ENCODE measurements around the gene WSB1.
A peak's percentile ranks its signal among the peaks of the same experiment; 100 is the strongest.
"Not testable (repeated sequence)": the region's sequence is repeated elsewhere in the genome, so short reads cannot be mapped to it uniquely, and the experiment has no call there.

WSB1 gene

DNA sequence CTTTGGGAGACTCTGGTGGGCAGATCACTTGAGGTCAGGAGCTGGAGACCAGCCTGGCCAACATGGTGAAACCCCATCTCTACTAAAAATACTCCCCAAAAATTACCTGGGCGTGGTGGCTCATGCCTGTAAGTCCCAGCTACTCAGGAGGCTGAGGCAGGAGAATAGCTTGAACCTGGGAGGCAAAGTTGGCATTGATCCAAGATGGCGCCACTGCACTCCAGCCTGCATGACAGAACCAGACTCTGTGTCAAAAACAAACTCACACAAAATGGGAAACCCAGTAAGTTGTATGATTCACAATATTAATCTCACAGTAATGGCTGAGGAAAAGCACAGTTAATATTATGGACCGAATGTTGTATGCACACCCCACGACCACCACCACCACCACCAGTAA is 24.3 kb downstream of the WSB1 start:
- DNase-seq: no peak

DNA sequence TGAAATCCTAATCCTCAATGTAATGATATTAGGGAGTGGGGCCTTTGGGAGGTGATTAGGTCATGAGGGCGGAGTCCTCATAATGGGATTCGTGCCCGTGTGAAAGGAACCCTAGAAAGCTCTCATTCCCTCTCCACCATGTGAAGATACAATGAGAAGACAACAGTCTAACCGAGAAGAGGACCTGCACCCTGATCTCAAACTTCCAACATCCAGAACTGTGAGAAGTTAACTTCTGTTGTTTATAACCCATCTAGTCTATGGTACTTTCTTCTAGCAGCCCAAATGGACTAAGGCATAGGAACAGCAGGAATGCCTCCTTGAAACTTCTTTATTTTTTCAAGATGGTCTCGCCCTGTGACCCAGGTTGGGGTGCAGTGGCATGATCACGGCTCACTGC is 24.7 kb downstream of the WSB1 start:
- DNase-seq: no peak

DNA sequence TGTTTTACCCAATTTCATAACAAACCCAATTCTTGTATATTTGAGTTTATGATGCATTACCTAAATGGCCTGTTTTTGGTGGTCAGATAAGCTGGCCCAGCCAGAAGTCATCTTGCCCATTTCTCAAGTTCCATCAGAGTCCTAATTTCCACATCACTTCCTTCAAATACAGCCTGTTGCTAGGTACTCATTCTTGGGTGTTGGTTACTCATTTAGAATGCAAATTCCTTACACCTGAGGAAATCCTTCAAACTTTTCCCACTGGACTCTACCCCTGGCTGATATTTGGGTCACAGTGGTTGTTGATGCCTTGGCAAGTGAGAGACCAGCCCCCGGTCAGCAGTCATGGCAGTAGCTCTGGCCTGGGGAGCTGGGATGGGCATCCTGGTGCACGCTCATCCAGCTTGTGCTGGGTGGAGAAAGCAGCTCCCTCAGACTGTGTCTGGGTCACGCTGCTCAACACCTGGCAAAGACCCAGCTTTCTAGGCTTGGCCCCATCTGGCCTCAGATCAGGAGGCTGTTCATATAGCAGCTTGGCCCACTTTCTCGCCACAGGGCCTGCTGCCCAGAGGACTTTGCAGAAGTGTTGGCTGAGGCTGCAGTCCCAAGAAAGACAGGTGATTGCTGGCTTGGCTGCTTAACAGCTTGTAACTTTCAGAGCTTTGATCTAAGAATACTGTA is 25.8 kb downstream of the WSB1 start:
- no peak for DNase-seq

DNA sequence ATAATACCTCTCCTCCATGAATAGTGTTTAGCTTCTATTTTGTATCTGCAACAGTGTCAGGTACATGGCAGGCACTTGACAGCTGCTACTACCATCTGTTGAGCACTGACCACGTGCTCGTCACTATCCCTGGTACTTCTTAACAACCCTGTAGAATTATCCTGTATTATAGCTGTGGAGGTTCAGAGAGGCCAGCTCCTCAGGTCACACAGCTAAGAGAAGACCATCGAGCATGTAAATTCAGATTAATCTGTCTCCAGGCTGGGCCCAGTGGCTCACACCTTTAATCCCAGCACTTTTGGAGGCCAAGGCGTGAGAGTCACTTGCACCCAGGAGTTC is 26.3 kb downstream of the WSB1 start:
- no peak for DNase-seq

DNA sequence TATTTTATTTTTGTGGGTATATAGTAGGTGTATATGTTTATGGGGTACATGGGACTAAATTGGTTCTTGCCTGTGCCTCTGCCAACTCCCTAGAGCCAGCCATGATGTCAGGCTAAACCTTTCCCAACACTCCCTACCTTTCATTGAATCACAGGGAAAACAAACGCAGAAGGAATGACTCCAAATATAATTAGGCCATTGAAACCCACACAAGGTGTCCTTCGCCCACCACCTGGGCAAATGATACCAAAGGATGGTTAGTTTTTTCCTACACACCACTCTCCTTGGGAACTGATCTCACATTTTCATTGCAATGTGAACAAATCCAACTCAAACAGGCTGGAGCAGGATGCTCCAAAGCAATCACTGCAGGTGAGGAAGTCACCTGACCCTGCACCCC is 27.5 kb downstream of the WSB1 start:
- DNase-seq: no peak

DNA sequence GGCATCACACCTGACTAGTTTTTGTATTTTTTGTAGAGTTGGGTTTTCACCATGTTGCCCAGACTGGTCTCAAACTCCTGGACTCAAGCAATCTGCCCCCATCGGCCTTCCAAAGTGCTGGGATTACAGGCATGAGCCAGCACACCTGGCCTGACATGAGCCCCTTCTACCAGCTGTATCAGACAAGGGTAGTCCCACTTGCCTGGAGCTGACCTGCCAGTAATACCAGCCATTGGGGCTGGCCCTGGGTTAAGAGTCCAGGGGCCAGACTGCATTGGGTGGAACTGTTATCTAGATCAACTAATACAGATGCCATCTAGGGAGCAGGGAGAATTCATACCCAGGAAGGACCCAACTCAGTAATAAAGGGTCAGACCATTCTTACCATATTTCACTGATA is 28.1 kb downstream of the WSB1 start:
- DNase-seq: no peak

DNA sequence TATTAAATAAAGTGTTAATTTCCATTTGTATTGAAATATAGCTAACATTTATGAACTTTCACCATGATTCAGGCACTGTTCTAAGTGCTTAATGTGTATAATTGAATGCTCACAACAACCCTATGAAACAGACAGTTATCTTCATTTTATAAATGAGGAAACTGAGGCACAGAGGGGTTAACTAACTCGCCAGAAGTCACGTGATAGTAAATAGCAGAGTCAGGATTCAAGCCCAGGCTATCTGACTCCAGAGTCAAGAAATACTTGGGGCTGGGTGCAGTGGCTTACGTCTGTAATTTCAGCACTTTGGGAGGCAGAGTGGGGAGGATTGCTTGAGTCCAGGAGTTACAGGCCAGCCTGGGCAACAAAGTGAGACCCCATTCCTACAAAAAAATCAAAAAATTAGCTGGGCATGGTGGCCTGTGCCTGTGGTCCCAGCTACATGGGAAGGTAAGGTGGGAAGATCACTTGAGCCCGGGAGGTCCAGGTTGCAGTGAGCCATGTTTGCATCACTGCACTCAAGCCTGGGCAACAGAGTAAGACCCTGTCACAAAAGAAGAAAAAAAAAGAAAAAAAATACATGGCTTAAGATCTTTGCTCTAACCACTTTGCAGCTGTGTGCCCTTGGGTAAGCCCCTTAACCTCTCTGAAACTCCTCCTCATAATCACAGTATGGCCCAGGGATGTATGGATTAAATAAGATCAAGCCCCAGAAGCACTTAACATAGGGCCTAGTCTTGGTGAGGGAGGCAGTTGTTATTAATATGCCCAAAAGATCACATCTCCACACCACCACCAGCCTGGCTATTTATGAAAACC is 29.0 kb downstream of the WSB1 start:
- DNase-seq: no peak

DNA sequence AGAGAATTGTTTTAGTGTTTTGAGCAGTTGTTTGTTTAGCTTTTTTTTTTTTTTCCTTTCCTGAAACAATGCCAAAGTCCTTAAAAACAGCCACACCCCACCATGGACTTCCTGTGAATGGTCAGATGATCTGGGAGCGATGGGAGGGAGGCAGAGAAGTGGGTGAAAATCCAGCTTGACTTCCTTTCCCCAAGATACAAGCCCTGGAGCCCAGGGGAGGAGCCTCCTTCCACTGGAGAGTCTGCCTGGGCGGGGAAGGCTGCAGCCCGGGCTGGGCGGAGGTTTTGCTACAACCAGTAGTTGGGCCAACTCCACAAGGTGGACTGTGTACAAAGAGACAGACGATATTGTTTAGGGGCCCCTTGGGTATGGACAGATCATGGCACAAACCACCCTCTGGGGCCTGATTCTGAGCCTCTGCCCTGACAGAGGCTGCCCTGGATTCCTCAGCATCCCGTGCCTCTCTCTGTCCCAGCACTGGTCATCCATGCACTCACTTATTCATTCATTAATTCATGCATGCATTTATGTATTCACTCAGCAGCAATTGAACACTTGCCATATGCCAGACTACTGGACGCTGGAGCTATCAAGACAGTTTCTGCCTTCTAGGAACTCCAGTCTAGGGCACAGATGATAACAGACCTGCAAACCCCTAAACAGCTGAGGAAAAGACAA is 29.8 kb downstream of the WSB1 start:
- DNase-seq: no peak

DNA sequence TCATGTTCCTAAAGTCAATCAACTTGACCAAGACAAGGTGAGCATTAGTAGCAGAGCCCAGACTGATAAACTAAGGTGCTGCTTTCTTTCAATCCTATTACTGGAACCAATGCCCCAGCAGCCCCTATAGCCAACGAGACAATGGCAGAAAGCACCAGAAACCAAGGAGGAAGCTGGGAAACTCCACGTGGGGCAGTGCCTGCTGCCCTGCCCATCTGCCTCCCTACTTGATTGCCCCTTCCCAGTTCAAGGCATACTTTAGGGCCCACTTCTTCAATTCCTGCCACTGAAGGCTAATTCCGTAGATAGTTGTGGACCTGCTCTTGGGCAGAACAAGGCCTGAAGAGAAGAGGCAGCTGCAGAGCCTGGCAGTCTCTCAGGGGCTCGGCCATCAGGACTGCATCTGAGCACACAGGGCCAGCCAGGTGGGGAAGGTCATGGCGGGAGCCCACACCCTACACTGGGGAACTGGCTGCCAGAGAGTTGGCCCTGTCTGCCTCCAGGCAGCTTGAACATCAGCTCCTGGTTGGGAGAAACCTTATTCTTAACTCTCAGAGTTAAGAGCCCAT is 30.9 kb downstream of the WSB1 start:
- no peak for DNase-seq

DNA sequence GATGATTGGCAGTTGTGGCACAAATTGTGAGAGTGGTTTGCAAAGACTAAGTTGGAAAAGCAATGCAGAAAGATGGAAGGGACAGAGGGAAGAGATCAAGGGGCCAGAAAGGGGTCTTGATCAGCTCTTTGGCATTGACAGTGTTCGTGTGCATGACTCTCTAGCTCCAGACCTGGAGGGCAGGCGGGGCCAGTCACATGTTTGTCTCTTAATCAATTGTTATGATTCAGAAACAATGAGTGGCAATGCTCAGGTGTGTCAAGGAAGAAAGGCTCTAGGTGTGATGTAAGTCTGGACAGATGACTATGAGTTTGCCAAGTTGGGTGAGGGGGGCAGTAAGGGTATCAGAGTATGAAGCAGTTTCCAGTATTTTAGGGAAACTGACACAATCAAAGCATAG is 32.1 kb downstream of the WSB1 start:
- DNase-seq: no peak

DNA sequence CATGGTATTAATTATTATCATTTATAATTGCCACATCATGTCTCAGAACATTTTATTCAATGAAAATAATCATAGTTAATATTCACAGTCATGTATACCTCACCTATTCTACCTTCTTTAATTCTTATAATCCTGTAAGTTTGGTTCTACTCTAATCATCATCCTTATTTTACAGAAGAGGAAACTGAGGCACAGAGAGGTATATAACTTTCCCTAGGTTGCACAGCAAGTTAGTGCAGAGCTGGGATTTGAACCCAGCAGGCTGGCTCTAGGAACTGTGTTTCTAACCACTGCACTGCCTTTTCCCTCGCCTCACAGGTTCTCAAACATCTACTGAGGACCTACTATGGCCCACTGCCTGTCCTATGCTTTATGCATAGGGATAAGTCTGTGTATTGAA is 32.7 kb downstream of the WSB1 start:
- no peak for DNase-seq

DNA sequence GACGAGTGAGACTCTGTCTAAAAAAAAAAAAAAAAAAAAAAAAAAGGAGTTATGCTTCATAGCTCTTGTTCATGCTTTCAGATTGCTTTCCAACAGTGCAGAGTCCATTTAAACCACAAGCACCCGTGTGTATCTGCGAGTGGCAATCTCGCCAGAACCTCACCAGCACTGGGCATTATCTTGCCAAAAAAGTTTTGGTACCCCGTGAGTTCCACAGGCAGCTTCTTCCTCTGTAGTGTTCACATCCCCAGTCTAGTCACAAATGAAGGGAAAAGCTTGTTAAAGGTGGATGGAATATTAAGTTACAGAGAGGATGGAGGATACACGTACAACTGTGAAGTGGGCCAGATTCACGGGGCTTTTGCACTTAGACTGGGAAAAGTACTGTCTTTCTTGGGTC is 33.5 kb downstream of the WSB1 start:
- no peak for DNase-seq

DNA sequence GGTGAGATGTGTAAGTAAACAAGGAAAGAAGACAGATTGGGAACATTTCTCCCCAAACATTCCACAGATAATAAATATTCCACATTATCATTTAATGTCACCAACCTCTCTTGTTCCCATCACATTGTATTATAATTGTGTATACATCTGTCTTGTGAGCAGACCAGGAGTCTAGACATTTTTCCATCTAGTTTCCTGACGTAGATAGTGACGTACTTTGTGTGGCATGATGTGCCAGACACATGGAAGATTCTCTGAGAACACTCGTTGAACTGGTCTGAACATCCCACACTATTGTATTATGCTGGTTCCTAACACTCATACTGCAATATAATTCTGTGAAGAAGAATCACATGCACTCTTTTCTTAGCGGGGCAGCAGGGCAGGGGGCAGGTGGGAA is 34.0 kb downstream of the WSB1 start:
- DNase-seq: no peak

DNA sequence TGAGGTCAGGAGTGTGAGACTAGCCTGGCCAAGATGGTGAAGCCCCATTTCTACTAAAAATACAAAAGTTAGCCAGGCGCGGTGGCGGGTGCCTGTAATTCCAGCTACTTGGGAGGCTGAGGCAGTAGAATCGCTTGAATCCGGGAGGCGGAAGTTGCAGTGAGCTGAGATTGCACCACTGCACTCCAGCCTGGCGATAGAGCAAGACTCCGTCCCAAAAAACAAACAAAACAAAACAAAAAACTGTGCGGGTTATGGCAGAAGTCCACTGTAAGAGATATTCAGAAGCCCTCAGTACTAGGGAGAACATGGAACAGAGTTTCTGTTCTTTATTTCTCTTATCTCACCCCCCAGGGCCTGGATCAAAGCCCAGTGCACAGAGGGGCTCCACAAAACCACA is 34.8 kb downstream of the WSB1 start:
- not testable (repeated sequence) for DNase-seq

DNA sequence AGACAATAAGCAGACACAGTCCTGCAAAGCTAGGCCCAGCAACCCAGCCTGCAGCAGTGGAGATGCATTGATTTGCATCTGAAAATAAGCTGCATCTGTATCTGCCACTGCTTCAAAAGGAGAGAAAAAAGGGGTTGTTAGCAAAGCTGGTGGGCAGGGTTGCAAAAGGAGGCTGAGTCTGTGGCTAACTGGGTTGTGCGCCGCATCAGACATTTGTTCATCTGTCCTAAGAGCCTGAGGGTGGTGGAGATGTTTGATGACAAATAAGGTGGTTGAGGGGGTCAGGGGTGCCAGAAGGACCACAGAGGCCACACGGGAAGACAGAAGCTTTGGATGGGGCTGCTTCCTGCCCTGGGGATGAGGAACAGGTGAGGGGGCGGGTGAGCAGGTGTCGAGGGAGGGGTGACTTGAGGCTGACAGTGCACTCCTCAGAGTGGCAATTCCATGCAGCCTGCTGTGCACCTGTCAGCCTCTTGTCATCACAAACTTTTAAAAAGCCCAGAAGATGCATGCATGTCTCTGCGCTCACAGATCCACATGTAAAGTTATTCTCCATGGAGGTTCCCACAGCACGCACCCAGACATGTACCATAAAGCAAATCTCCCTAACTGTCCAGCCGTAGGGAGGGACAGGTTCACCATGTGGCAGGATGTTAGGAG is 35.4 kb downstream of the WSB1 start:
- DNase-seq: no peak

DNA sequence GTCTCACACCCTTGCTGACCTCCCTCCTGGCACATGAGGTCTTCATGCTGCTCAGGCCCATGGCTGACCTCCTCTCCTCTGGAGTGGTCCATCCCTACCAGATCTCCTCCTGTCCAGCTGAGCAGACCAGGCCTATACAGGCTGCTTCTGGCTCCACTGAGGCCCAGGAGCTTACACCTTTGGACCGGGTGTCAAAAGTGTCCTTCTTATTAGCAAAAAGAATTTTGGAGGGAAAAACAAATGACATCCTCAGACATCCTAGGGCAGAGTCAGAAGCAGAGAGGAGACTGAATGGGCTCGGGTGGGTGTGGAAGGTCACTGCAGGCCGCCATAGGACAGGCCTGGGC is 38.1 kb downstream of the WSB1 start:
- no peak for DNase-seq

DNA sequence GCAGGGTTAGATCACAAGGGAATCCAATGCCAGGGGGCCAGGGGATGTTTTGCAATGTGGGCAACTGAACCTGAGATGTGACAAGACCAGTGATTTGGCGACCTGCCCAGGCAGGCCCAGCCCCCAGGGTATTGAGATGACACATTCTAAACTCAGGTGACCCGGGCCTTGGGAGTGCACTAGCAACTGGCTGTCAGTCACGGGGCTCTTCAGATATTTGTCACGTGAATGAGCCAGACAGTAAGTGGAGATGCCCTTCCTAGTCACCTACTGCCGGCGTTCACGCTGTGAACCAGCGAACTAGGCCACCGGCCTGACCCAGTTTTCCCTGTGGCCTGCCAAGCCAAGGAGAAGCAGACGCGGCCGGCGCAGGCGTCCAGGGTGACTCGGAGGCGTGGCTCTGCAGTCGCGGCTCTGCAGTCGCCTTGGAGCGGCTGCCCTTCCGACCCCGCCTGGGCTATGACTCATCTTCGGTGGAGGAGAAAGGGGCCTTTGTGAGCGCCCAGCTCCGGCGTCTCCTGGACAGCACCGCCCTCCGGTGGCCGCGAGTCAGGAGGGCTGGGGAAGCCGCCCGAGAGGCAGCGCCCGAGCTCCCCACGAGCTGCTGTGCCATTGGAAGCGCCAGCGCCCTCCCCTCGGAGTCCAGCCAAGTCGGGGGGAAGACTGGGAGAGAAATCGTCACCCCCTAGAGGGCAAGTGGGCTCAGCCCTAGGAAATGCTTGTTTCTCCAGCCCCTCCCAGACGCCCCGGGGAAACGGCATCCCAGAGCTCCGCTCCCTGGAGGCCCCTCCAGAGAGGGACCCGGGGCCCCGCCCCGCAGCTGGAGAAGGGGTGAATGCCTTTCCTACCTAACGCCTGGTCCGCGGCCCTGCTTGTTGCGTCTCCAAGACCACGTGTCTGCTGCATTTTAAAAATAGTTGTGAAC is 38.8 kb downstream of the WSB1 start:
- DNase-seq: peak; percentile 81

DNA sequence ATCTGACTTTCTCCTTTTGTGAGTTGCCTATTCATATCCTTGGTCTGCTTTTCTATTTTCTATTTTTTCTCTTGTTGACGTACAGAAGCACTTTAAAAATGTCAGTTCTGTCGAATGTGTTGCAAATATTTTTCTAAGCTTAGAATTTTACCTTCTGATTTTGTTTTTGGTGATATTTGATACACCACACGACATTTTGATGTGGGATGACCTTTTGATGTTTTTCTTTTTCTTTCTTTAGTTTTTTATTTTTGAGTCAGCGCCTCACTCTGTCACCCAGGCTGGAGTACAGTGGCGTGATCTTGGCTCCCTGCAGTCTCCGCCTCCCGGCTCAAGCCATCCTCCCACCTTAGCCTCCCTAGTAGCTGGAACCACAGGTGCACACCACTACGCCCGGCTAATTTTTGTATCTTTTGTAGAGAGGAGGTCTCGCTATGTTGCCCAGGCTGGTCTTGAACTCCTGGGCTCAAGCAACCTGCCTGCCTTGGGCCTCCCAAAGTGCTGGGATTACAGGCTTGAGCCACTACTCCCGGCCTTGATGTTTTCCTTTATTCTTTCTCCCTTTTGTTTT is 39.6 kb downstream of the WSB1 start:
- DNase-seq: no peak

DNA sequence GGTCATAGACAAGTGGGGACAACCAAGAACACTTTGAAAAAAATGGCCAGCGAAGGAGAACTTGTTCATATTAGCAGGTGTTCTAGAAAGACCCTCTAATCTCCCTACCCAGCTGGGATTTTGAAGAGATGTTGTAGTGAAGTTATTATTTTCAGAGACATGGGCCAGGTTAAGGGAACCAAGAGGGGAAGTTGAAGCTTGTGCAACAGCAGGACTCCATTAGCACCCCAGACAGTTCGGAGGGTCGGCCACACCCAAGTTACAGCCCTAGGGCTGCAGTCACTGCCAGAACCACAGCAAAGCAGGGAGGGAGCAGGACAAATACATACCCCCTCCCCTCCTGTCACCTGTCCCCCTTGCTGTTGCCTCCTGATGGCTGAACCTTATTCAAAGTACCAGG is 42.3 kb downstream of the WSB1 start:
- DNase-seq: no peak

DNA sequence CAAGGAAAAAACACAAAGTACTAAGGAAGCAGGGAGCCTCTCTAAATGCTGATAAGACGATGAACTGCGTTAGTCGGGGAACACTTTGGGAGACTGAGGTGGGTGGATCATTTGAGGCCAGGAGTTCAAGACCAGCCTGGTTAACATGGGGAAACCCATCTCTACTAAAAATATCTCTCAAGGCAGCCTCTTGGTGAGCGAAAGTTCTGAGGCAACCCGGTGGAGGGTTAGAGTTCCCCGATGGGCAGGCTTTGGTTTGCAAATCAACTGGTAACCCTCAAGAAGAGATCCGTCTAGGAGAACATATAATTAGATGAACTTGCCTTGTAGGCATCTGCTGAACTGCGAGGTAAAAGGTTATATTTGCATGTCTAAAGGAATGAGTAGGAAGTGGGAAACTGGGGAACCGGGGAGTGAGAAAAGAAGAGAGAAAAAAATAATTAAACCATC is 44.6 kb downstream of the WSB1 start:
- no peak for DNase-seq

DNA sequence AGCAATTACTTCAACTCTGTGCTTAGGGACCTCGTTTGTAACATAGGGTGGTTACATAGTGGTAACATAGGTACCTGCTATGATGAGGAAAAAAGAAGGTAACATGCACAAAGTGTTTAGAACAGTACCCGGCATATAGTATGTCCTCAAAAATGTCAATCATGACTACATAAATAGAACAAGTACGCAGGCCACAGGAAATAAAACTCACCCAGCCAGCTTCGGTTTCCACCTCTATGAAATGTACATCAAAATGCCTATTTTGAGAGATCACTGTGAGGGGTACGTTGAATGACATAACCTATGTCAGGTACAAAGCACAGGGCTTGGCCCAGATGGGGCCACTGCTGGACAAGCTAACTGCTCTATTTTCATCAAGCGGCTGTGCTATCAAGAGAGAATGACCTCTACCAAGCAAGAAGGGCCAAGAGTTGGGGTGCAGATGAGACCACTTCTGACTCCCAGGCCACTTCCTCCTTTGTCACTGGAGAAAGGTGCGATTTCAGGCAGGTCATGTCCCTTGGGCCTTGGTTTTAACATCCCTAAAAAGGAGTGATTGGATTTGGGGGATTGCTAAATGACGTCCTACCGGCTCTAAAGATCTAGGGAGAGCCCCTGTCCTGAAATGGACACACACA is 45.4 kb downstream of the WSB1 start:
- no peak for DNase-seq

All from activated gamma-delta T cell (primary cell).